H1 (cell line): Measurements from ENCODE around the gene PDPK1. TPM values are rescaled to one million over a fixed set of nuclear protein-coding genes. Genes with fewer than 3 reads are reported as not detected.

Experiments
- CTCF ChIA-PET: fragments of 300-600 bp; sonication (Branson Sonifier 250); formaldehyde crosslinking; loops from one replicate; lab custom pipeline; 2021; ENCODE audit not compliant: partially characterized antibody; lab: Charles Lee
- POLR2A ChIA-PET: fragments of 300-600 bp; sonication (Branson Sonifier 250); formaldehyde crosslinking; loops from one replicate; lab custom pipeline; 2021; ENCODE audit warnings: inconsistent platforms; ENCODE audit not compliant: partially characterized antibody; lab: Charles Lee
- DNase-seq, 2 experiments: peaks; one replicate each; pipeline versions ENCODE4 v3.0.0 to v3.0.0-alpha.2; 2010 to 2022; ENCODE audit warnings: low spot score in 2 of 2, low read depth in 1 of 2, mixed read lengths in 1 of 2
- FAIRE-seq: peaks from 2 replicates; lab custom pipeline; 2011; peaks lifted over from hg19 to GRCh38; lab: Jason Lieb, UNC
- H2AFZ ChIP-seq: 2 replicates; pipeline ENCODE4 v1.8.1; 2012; ENCODE audit warnings: low read length, inconsistent platforms
- H2AK5ac ChIP-seq: 2 replicates; pipeline ENCODE4 v1.6.1; 2013; ENCODE audit warnings: low read depth, low read length
- H2BK120ac ChIP-seq: replicated peaks from 2 replicates; pipeline ENCODE3; 2013; ENCODE audit warnings: low read depth, low read length, inconsistent platforms
- H2BK12ac ChIP-seq: 2 replicates; pipeline ENCODE4 v1.6.1; 2013; ENCODE audit warnings: low read depth, low read length
- H2BK15ac ChIP-seq: 2 replicates; pipeline ENCODE4 v1.6.1; 2013; ENCODE audit warnings: low read length
- H2BK20ac ChIP-seq: 2 replicates; pipeline ENCODE4 v1.6.1; 2013; ENCODE audit warnings: low read length
- H2BK5ac ChIP-seq: 2 replicates; pipeline ENCODE4 v1.6.1; 2013; ENCODE audit warnings: low read depth, low read length
- H3K14ac ChIP-seq: 2 replicates; pipeline ENCODE4 v1.6.1; 2013; ENCODE audit warnings: inconsistent platforms; ENCODE audit not compliant: insufficient read length
- H3K18ac ChIP-seq: 2 replicates; pipeline ENCODE4 v1.6.1; 2013; ENCODE audit warnings: low read length; ENCODE audit errors: extremely low read depth
- H3K23ac ChIP-seq: 2 replicates; pipeline ENCODE4 v1.6.1; 2013; ENCODE audit warnings: inconsistent platforms; ENCODE audit not compliant: insufficient read length
- H3K23me2 ChIP-seq: 2 replicates; pipeline ENCODE4 v1.6.1; 2013; ENCODE audit warnings: low read depth, low read length
- H3K27ac ChIP-seq: 2 replicates; pipeline ENCODE4 v1.6.1; 2011; ENCODE audit warnings: low read depth, low read length, inconsistent platforms
- H3K27me3 ChIP-seq, 4 experiments: replicated peaks in 1 of 4; 1 replicate in 1 of 4; 2 replicates in 3 of 4; pipeline versions ENCODE4 v1.6.1 to v1.8.1; 2011 to 2013; ENCODE audit warnings: low read length in 3 of 4, mild to moderate bottlenecking in 3 of 4, inconsistent platforms in 2 of 4, mixed read lengths in 2 of 4, moderate library complexity in 1 of 4; ENCODE audit not compliant: control insufficient read depth in 3 of 4, insufficient read depth in 3 of 4; ENCODE audit errors: extremely low read depth in 1 of 4
- H3K36me3 ChIP-seq, 4 experiments: 2 replicates each; pipeline versions ENCODE4 v1.6.1 to v1.8.1; 2011 to 2013; ENCODE audit warnings: mild to moderate bottlenecking in 4 of 4, low read length in 3 of 4, moderate library complexity in 2 of 4, control low read depth in 1 of 4, inconsistent platforms in 1 of 4; ENCODE audit not compliant: insufficient read depth in 4 of 4, control insufficient read depth in 2 of 4
- H3K4ac ChIP-seq: replicated peaks from 2 replicates; pipeline ENCODE3; 2013; ENCODE audit warnings: low read length, low read depth, mixed read lengths, inconsistent platforms; ENCODE audit not compliant: insufficient read length
- H3K4me1 ChIP-seq, 4 experiments: replicated peaks in 1 of 4; 1 replicate in 1 of 4; 2 replicates in 3 of 4; pipeline versions ENCODE4 v1.6.1 to v1.8.1; 2011 to 2013; ENCODE audit warnings: low read length in 3 of 4, inconsistent platforms in 2 of 4, mixed read lengths in 1 of 4; ENCODE audit not compliant: insufficient read depth in 4 of 4, control insufficient read depth in 3 of 4
- H3K4me2 ChIP-seq, 2 experiments: 2 replicates each; pipeline versions ENCODE4 v1.6.1 to v1.8.1; 2011 to 2013; ENCODE audit warnings: low read depth in 2 of 2, low read length in 2 of 2, control low read depth in 1 of 2, inconsistent platforms in 1 of 2, mild to moderate bottlenecking in 1 of 2; ENCODE audit not compliant: insufficient read depth in 1 of 2
- H3K4me3 ChIP-seq, 4 experiments: fragments of 200-600, 300-600 bp in 1 of 4; sonication (generic), shearing (Covaris generic), sonication (Bioruptor Twin) in 1 of 4; 2 replicates each; pipeline versions ENCODE4 v1.5.1 to v1.8.1; 2011 to 2016; ENCODE audit warnings: low read length in 4 of 4, low read depth in 3 of 4, control low read depth in 2 of 4, inconsistent platforms in 2 of 4, mild to moderate bottlenecking in 2 of 4, mixed read lengths in 1 of 4, moderate library complexity in 1 of 4; ENCODE audit not compliant: insufficient read depth in 2 of 4; ENCODE audit errors: extremely low read depth in 1 of 4
- H3K56ac ChIP-seq: replicated peaks from 2 replicates; pipeline ENCODE3; 2013; ENCODE audit warnings: low read depth, mild to moderate bottlenecking, mixed read lengths, low read length, inconsistent platforms; ENCODE audit not compliant: insufficient read length
- H3K79me1 ChIP-seq: 2 replicates; pipeline ENCODE4 v1.6.1; 2013; ENCODE audit warnings: low read depth, low read length, control low read depth
- H3K79me2 ChIP-seq, 2 experiments: 2 replicates each; pipeline versions ENCODE4 v1.6.1 to v1.8.1; 2012 to 2013; ENCODE audit warnings: low read length in 2 of 2, mild to moderate bottlenecking in 2 of 2, inconsistent platforms in 1 of 2; ENCODE audit not compliant: insufficient read depth in 2 of 2, control insufficient read depth in 1 of 2
- H3K9ac ChIP-seq, 4 experiments: replicated peaks in 1 of 4; 1 replicate in 1 of 4; 2 replicates in 3 of 4; pipeline versions ENCODE4 v1.6.1 to v1.8.1; 2011 to 2013; ENCODE audit warnings: low read depth in 3 of 4, low read length in 3 of 4, control low read depth in 2 of 4, mild to moderate bottlenecking in 2 of 4, moderate library complexity in 2 of 4, inconsistent platforms in 1 of 4; ENCODE audit errors: extremely low read depth in 1 of 4
- H3K9me3 ChIP-seq, 2 experiments: 2 replicates each; pipeline versions ENCODE4 v1.6.1 to v1.8.1; 2012 to 2013; ENCODE audit warnings: mild to moderate bottlenecking in 2 of 2, moderate library complexity in 2 of 2, control low read depth in 1 of 2, inconsistent platforms in 1 of 2, low read depth in 1 of 2, low read length in 1 of 2, mixed read lengths in 1 of 2; ENCODE audit not compliant: insufficient read depth in 2 of 2
- H4K20me1 ChIP-seq, 2 experiments: replicated peaks in 1 of 2; 2 replicates each; pipeline versions ENCODE3 to v1.8.1; 2011 to 2013; ENCODE audit warnings: inconsistent platforms in 2 of 2, low read length in 2 of 2, mild to moderate bottlenecking in 1 of 2; ENCODE audit not compliant: insufficient read depth in 2 of 2, control insufficient read depth in 1 of 2
- H4K5ac ChIP-seq: 2 replicates; pipeline ENCODE4 v1.6.1; 2013; ENCODE audit warnings: low read length, low read depth, mixed read lengths, inconsistent platforms; ENCODE audit not compliant: insufficient read length
- H4K8ac ChIP-seq: 2 replicates; pipeline ENCODE4 v1.8.0; 2013; ENCODE audit warnings: mild to moderate bottlenecking, moderate library complexity, low read length, inconsistent platforms; ENCODE audit not compliant: insufficient read depth; ENCODE audit errors: extremely low read depth
- H4K91ac ChIP-seq: replicated peaks from 2 replicates; pipeline ENCODE3; 2013; ENCODE audit warnings: low read length, mixed read lengths, inconsistent platforms; ENCODE audit not compliant: insufficient read length
- BACH1 ChIP-seq: IDR thresholded peaks from 2 replicates; pipeline ENCODE4 v1.6.1; 2012; ENCODE audit warnings: low read length, improper control_type of control experiment
- BRCA1 ChIP-seq: IDR thresholded peaks from 2 replicates; pipeline ENCODE4 v1.6.1; 2012; ENCODE audit warnings: low read depth, low read length, improper control_type of control experiment
- EGR1 ChIP-seq: IDR thresholded peaks from 2 replicates; pipeline ENCODE4 v1.6.1; 2011; ENCODE audit warnings: low read depth, low read length, borderline replicate concordance
- GABPA ChIP-seq: IDR thresholded peaks from 2 replicates; pipeline ENCODE4 v1.6.1; 2011; ENCODE audit warnings: mild to moderate bottlenecking, low read length, moderate library complexity, borderline replicate concordance; ENCODE audit not compliant: insufficient read depth
- KDM1A ChIP-seq: fragments of 200-600, 300-600 bp; sonication (generic); IDR thresholded peaks from 2 replicates; pipeline ENCODE4 v1.7.1; 2016; ENCODE audit warnings: mild to moderate bottlenecking, low read length, borderline replicate concordance
- POLR2A ChIP-seq, 2 experiments: IDR thresholded peaks; 1 replicate in 1 of 2; 2 replicates in 1 of 2; pipeline ENCODE4 v1.6.1; 2011; ENCODE audit warnings: low read depth in 2 of 2, low read length in 2 of 2, mild to moderate bottlenecking in 2 of 2; ENCODE audit errors: control extremely low read depth in 1 of 2
- POLR2AphosphoS5 ChIP-seq: IDR thresholded peaks from 2 replicates; pipeline ENCODE4 v1.6.1; 2011; ENCODE audit warnings: low read depth, low read length
- RBBP5 ChIP-seq: IDR thresholded peaks from 2 replicates; pipeline ENCODE4 v1.7.1; 2012; ENCODE audit warnings: low read depth, mild to moderate bottlenecking, inconsistent platforms, low read length, moderate library complexity, borderline replicate concordance
- SUZ12 ChIP-seq: fragments of 200-600 bp; sonication (generic); IDR thresholded peaks from 2 replicates; pipeline ENCODE4 v1.6.1; 2012; ENCODE audit warnings: mild to moderate bottlenecking, inconsistent platforms, low read length, moderate library complexity, mixed read lengths
- TAF1 ChIP-seq: IDR thresholded peaks from 2 replicates; pipeline ENCODE4 v1.6.1; 2011; ENCODE audit warnings: mild to moderate bottlenecking, low read depth, low read length
- YY1 ChIP-seq: IDR thresholded peaks from 2 replicates; pipeline ENCODE4 v1.6.1; 2011; ENCODE audit warnings: low read depth, mild to moderate bottlenecking, low read length
- WGBS, 2 experiments: shearing (Covaris generic) in 1 of 2; methylation state at CpG; one replicate each; pipeline versions ENCODE4 v1.1.6 to v1.1.7; 2013 to 2015; ENCODE audit warnings: low lambda C conversion rate in 2 of 2, mixed read lengths in 2 of 2, inconsistent platforms in 1 of 2, low coverage in 1 of 2, missing lambda C conversion rate in 1 of 2; ENCODE audit not compliant: insufficient replicate concordance in 2 of 2, insufficient coverage in 1 of 2, insufficient read length in 1 of 2; ENCODE audit errors: extremely low coverage in 1 of 2, missing lambda C conversion rate in 1 of 2; 5-methylcytosine and 5-hydroxymethylcytosine counted together
- polyA plus RNA-seq, 7 experiments: library from polyadenylated mRNA; depleted of rRNA in 3 of 7; stranded (reverse) in 5 of 7; unstranded in 2 of 7; fragments of >200 nt in 5 of 7; fragments of 200-250 nt in 2 of 7; gene quantifications; 1 replicate in 5 of 7; 2 replicates in 1 of 7; 4 replicates in 1 of 7; pipeline versions ENCODE4 v1.2.1 to v1.2.3, GENCODE V29; 2011 to 2013; ENCODE audit warnings: missing spikeins in 2 of 7, mixed read lengths in 2 of 7
- total RNA-seq: library from RNA; stranded (reverse); fragmentation: NEBNext Ultra II Directional; extraction: Animal tissue kit (Norgen Biotek cat#: 25700); gene quantifications from 2 replicates; pipeline ENCODE4 v1.2.1, GENCODE V29; 2021
- TF ChIP-seq, protein P1 (sequence below), 3 experiments: IDR thresholded peaks; 1 replicate in 2 of 3; 2 replicates in 1 of 3; pipeline versions ENCODE4 v1.5.1 to v1.6.1; 2011; ENCODE audit warnings: low read length in 3 of 3, mild to moderate bottlenecking in 3 of 3, inconsistent platforms in 2 of 3, low read depth in 1 of 3, moderate library complexity in 1 of 3; ENCODE audit not compliant: insufficient read depth in 1 of 3; ENCODE audit errors: control extremely low read depth in 1 of 3
- TF ChIP-seq, protein P2 (sequence below): IDR thresholded peaks from 2 replicates; pipeline ENCODE4 v1.6.1; 2012; ENCODE audit warnings: inconsistent platforms

PDPK1 gene
- total and polyA plus RNA-seq, 2 of the 8 experiments (the other 6 are each of a cell fraction or from before 2014, with no cell fraction given) = 17.1 to 27.8 TPM

DNA sequence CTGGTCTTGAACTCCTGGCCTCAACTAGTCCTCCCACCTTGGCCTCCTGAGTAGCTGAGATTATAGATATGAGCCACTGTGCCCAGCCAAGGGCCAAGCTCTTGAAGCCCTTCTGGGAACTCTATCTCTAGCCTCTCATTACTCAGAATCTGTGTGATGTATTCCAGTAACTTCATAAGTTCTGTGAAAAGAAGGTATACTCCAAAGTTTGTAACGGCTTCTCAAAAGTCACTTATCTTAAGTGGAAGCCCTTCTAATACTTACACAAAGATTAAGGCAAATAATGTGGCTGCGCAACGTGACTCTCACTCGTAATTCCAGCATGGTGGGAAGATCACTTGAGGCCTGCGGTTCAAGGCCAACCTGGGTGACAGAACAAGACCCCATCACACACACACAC, 43.2 kb upstream of the PDPK1 start:
- H3K36me3 ChIP-seq = peaks cover 0 to 15% (median 4%) of the 10 kb centered on the region in 4 experiments; a peak in 4 of 8 replicates
- H3K56ac ChIP-seq = no peak overlapping the region
- DNase-seq (no peak), FAIRE-seq (no peak)
- H3K79me1 ChIP-seq = peaks cover 2% of the 10 kb centered on the region; the same call in 1 of the 2 replicates
- no peak overlapping the region for H2BK5ac ChIP-seq
- no peak overlapping the region for H2AFZ ChIP-seq
- ChIA-PET CTCF (no interaction called here), POLR2A (interaction anchor here (0.7 kb wide), 1 partner anchor 222 kb away, joined by 4 read pairs; no protein-coding TSS in a partner anchor)
- no peak overlapping the region for H3K18ac ChIP-seq
- no peak overlapping the region for H4K91ac ChIP-seq
- H4K20me1 ChIP-seq = peaks cover 0 to 9% of the 10 kb centered on the region in 2 experiments
- H3K23ac ChIP-seq = no peak overlapping the region
- no peak overlapping the region for H3K27ac ChIP-seq
- 0 out of 4 replicates have a peak, but pooled peaks cover 0 to 2% of the 10 kb centered on the region in 2 experiments for H3K79me2 ChIP-seq
- H3K9me3 ChIP-seq = no peaks in the 10 kb centered on the region
- no peak overlapping the region for H4K8ac ChIP-seq
- H2BK120ac ChIP-seq = no peak overlapping the region
- 94% methylated on average over 5 of the region's 5 CpGs; no CpG with 5 or more reads in 1 of the 2 experiments for WGBS, 2 experiments
- no peak overlapping the region for H3K14ac ChIP-seq
- H2BK15ac ChIP-seq = no peak overlapping the region
- H2BK12ac ChIP-seq = no peak overlapping the region
- no peaks in the 10 kb centered on the region for H3K4me1 ChIP-seq
- no peak overlapping the region for H3K9ac ChIP-seq
- H3K23me2 ChIP-seq = no peaks in the 10 kb centered on the region
- H2AK5ac ChIP-seq = no peak overlapping the region
- H3K27me3 ChIP-seq = no peaks in the 10 kb centered on the region
- H3K4ac ChIP-seq = no peak overlapping the region
- H2BK20ac ChIP-seq = no peak overlapping the region
- H3K4me3 ChIP-seq = no peak overlapping the region
- H3K4me2 ChIP-seq = no peak overlapping the region
- H4K5ac ChIP-seq = no peak overlapping the region
- TF ChIP-seq RBBP5 = no peak
- TF ChIP-seq, protein P1, sequence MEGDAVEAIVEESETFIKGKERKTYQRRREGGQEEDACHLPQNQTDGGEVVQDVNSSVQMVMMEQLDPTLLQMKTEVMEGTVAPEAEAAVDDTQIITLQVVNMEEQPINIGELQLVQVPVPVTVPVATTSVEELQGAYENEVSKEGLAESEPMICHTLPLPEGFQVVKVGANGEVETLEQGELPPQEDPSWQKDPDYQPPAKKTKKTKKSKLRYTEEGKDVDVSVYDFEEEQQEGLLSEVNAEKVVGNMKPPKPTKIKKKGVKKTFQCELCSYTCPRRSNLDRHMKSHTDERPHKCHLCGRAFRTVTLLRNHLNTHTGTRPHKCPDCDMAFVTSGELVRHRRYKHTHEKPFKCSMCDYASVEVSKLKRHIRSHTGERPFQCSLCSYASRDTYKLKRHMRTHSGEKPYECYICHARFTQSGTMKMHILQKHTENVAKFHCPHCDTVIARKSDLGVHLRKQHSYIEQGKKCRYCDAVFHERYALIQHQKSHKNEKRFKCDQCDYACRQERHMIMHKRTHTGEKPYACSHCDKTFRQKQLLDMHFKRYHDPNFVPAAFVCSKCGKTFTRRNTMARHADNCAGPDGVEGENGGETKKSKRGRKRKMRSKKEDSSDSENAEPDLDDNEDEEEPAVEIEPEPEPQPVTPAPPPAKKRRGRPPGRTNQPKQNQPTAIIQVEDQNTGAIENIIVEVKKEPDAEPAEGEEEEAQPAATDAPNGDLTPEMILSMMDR (IDR thresholded peaks at IDR 0.05; ENCODE audit: control extremely low read depth in 1 of 3, insufficient read depth in 1 of 3, low read depth in 1 of 3, low read length in 3 of 3) = no peak
- no peak for TF ChIP-seq BACH1
- TF ChIP-seq, protein P2, sequence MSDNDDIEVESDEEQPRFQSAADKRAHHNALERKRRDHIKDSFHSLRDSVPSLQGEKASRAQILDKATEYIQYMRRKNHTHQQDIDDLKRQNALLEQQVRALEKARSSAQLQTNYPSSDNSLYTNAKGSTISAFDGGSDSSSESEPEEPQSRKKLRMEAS = no peak
- no peak for TF ChIP-seq EGR1
- TF ChIP-seq KDM1A = no peak
- TF ChIP-seq BRCA1 = no peak
- TF ChIP-seq GABPA = no peak
- TF ChIP-seq SUZ12 = no peak
- no peak for TF ChIP-seq TAF1
- TF ChIP-seq YY1 = no peak
- TF ChIP-seq POLR2AphosphoS5 = no peak
- TF ChIP-seq POLR2A (IDR thresholded peaks at IDR 0.05; ENCODE audit: control extremely low read depth in 1 of 2, low read depth in 2 of 2, low read length in 2 of 2) = no peak
